HG03457 (cell line): Measurements from ENCODE around the gene CACNA1C.
A peak's percentile ranks its signal among the peaks of the same experiment; 100 is the strongest.

Experiments used
- ATAC-seq: cut with Tn5 transposase; IDR thresholded peaks from one replicate; pipeline ENCODE4 v1.9.1; 2021; ENCODE audit warnings: moderate number of reproducible peaks; ENCODE audit not compliant: unreplicated experiment

CACNA1C gene

GRCh38 chr12:2052826-2053678 lies at the start of gene CACNA1C:
TSS of gene CACNA1C (plus strand) at chr12:2052987. CDS start at chr12:2053563, 576 bp downstream.
- ATAC-seq = no peak

- no peak for ATAC-seq
Observed at GRCh38 chr12:2003676-2004112, 49.1 kb upstream of the CACNA1C start.

- ATAC-seq = peak; percentile 92
Observed at GRCh38 chr12:2004113-2004929, 48.5 kb upstream of the CACNA1C start, which contains the start of gene DCP1B. TSS of gene DCP1B (minus strand) at chr12:2004457. CDS start at chr12:2004431, 26 bp downstream.

- no peak for ATAC-seq
Observed at GRCh38 chr12:2008677-2009076, 44.1 kb upstream of the CACNA1C start.

- no peak for ATAC-seq
Observed at GRCh38 chr12:2009623-2010022, 43.2 kb upstream of the CACNA1C start.

- ATAC-seq = no peak
Observed at GRCh38 chr12:2011643-2012607, 40.9 kb upstream of the CACNA1C start.

GRCh38 chr12:2013086-2013485 lies 39.7 kb upstream of the CACNA1C start:
- ATAC-seq = no peak

GRCh38 chr12:2013527-2014223 lies 39.1 kb upstream of the CACNA1C start:
- no peak for ATAC-seq

- no peak for ATAC-seq
Observed at GRCh38 chr12:2014231-2014630, 38.6 kb upstream of the CACNA1C start.

- no peak for ATAC-seq
Observed at GRCh38 chr12:2016862-2017545, 35.8 kb upstream of the CACNA1C start.

GRCh38 chr12:2017546-2018337 lies 35.0 kb upstream of the CACNA1C start:
- no peak for ATAC-seq

GRCh38 chr12:2018391-2018790 lies 34.4 kb upstream of the CACNA1C start:
- ATAC-seq = no peak

GRCh38 chr12:2019126-2019525 lies 33.7 kb upstream of the CACNA1C start:
- no peak for ATAC-seq

- ATAC-seq = no peak
Observed at GRCh38 chr12:2020511-2020910, 32.3 kb upstream of the CACNA1C start.

- ATAC-seq = no peak
Observed at GRCh38 chr12:2023365-2023764, 29.4 kb upstream of the CACNA1C start.

GRCh38 chr12:2027351-2027750 lies 25.4 kb upstream of the CACNA1C start:
- ATAC-seq = no peak

GRCh38 chr12:2029851-2030250 lies 22.9 kb upstream of the CACNA1C start:
- ATAC-seq = no peak

- no peak for ATAC-seq
Observed at GRCh38 chr12:2032506-2032905, 20.3 kb upstream of the CACNA1C start.
